ENCODE data around the gene ARMH1. TPM values are rescaled to one million over a fixed set of nuclear protein-coding genes. Genes with fewer than 3 reads are reported as not detected.
"Not testable (repeated sequence)": the region's sequence is repeated elsewhere in the genome, so short reads cannot be mapped to it uniquely, and the experiment has no call there.

The ARMH1 gene
- total and polyA plus RNA-seq, 8 donors = 0.42 to 10.7 (median 1.7) TPM

- Histone ChIP-seq H3K4me1 (peaks cover 0 to 25% (median 9%) of the 10 kb centered on the region in 3 donors), H3K27ac (peak overlapping the region in 1 of 4 donors; percentile 43), H3K4me3 (no peak overlapping the region), H3K9me3 (no peaks in the 10 kb centered on the region), H3K36me3 (no peaks in the 10 kb centered on the region), H3K27me3 (no peaks in the 10 kb centered on the region)
- DNase-seq (no peak), ATAC-seq (no peak), FAIRE-seq (no peak)
- WGBS, 2 donors = 65 to 75% methylated on average over 5 of the region's 5 CpGs
- TF ChIP-seq, protein P1, sequence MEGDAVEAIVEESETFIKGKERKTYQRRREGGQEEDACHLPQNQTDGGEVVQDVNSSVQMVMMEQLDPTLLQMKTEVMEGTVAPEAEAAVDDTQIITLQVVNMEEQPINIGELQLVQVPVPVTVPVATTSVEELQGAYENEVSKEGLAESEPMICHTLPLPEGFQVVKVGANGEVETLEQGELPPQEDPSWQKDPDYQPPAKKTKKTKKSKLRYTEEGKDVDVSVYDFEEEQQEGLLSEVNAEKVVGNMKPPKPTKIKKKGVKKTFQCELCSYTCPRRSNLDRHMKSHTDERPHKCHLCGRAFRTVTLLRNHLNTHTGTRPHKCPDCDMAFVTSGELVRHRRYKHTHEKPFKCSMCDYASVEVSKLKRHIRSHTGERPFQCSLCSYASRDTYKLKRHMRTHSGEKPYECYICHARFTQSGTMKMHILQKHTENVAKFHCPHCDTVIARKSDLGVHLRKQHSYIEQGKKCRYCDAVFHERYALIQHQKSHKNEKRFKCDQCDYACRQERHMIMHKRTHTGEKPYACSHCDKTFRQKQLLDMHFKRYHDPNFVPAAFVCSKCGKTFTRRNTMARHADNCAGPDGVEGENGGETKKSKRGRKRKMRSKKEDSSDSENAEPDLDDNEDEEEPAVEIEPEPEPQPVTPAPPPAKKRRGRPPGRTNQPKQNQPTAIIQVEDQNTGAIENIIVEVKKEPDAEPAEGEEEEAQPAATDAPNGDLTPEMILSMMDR (IDR thresholded peaks at IDR 0.05) = no peak
- intact Hi-C loops (cut with DNase I) = no loop called here
Measured at GRCh38 chr1:44662683-44663030, 11.9 kb upstream of the ARMH1 start.

GRCh38 chr1:44663417-44663816 lies 11.1 kb upstream of the ARMH1 start:
- 96 to 99% methylated on average over 5 of the region's 5 CpGs for WGBS, 2 donors
- H3K4me1 ChIP-seq = peaks cover 0 to 25% (median 9%) of the 10 kb centered on the region in 3 donors
- H3K4me3 ChIP-seq = no peak overlapping the region
- no peak for FAIRE-seq
- no peaks in the 10 kb centered on the region for H3K27me3 ChIP-seq
- H3K9me3 ChIP-seq = no peaks in the 10 kb centered on the region
- H3K27ac ChIP-seq = no peak overlapping the region
- no peak for ATAC-seq
- peak in 1 of 6 donors; percentile 37 for DNase-seq
- intact Hi-C loops (cut with DNase I) = no loop called here
- H3K36me3 ChIP-seq = no peaks in the 10 kb centered on the region
- TF ChIP-seq, protein P1 (IDR thresholded peaks at IDR 0.05) = no peak

- H3K4me3 ChIP-seq = no peak overlapping the region
- no peak for FAIRE-seq
- H3K27me3 ChIP-seq = no peaks in the 10 kb centered on the region
- WGBS, 2 donors = 83 to 90% methylated on average over 12 of the region's 12 CpGs
- TF ChIP-seq, protein P1 (IDR thresholded peaks at IDR 0.05) = no peak
- peaks cover 0 to 24% (median 4%) of the 10 kb centered on the region in 3 donors for H3K4me1 ChIP-seq
- no peaks in the 10 kb centered on the region for H3K9me3 ChIP-seq
- ATAC-seq = no peak
- no peak overlapping the region for H3K27ac ChIP-seq
- H3K36me3 ChIP-seq = no peaks in the 10 kb centered on the region
- intact Hi-C loops (cut with DNase I) = no loop called here
- peak in 1 of 6 donors; percentile 20 for DNase-seq
Measured at GRCh38 chr1:44664730-44665370, 9.7 kb upstream of the ARMH1 start.

- H3K4me1 ChIP-seq; intact Hi-C loops (cut with DNase I); H3K36me3 ChIP-seq; ATAC-seq; H3K9me3 ChIP-seq; H3K27ac ChIP-seq; FAIRE-seq; H3K27me3 ChIP-seq; H3K4me3 ChIP-seq: not testable (repeated sequence)
- DNase-seq = peak in 1 of 6 donors; percentile 7
- 91 to 100% methylated on average over 1 of the region's 1 CpG for WGBS, 2 donors
Measured at GRCh38 chr1:44666719-44667118, 7.8 kb upstream of the ARMH1 start.

DNA sequence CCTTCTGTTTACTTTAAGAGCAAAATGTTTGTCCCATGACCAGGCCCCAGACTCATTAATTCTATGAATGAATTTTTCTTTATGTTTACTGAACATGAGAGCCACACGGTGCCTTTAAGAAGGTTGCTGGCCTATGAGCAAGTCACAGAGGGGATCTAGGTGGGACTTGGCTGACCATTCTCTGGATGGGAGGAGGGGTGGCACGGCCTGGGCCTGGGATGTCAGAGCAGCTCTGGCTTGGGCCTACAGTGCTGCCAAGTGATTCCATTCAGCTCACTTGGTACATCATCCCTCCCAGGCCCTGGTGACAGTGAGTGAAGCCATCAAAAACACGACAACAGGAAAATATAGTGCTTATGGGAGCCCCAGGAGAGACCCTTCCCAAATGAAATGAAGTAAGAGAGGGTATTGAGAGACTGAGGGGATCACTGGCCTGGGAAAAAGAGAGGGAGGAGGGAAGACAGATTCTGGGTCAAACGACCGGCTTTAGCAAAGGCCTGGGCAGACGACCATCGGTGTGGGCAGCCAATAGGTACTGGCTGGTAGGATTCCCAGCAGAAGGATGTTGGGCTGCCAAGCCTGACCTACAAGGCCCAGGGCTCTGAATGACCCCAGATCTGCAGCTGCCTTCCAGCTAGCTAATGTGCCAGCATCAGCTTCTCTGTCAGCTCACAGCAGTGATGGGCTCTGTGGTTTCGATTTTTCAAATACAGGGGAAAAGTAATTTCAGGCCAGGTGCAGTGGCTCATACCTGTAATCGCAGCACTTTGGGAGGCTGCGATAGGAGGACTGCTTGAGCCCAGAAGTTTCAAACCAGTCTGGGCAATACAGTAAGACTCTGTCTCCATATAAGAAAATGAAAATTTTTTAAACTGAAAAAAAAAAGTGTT lies 3.5 kb upstream of the ARMH1 start:
- no peaks in the 10 kb centered on the region for H3K36me3 ChIP-seq
- peaks cover 0 to 13% (median 0%) of the 10 kb centered on the region in 3 donors for H3K4me1 ChIP-seq
- no peaks in the 10 kb centered on the region for H3K9me3 ChIP-seq
- TF ChIP-seq, protein P1 (IDR thresholded peaks at IDR 0.05) = no peak
- 79 to 85% methylated on average over 10 of the region's 10 CpGs for WGBS, 2 donors
- ATAC-seq (no peak), DNase-seq (no peak), FAIRE-seq (no peak)
- no peaks in the 10 kb centered on the region for H3K27me3 ChIP-seq
- no peak overlapping the region for H3K4me3 ChIP-seq
- intact Hi-C loops (cut with DNase I) = no loop called here
- no peak overlapping the region for H3K27ac ChIP-seq

Data from pancreas (tissue), 10 donors.